Fibroblast of the aortic adventitia (primary cell): ENCODE results near the gene AMER3. TPM values are rescaled to one million over a fixed set of nuclear protein-coding genes. Genes with fewer than 3 reads are reported as not detected.

Experiments
- DNase-seq: peaks from one replicate; pipeline ENCODE4 v3.0.0-alpha.2; 2010; ENCODE audit warnings: low read depth
- H3K4me3 ChIP-seq: 2 replicates; pipeline ENCODE4 v1.5.1; 2011; ENCODE audit warnings: low read depth, mild to moderate bottlenecking, control low read depth, low read length, moderate library complexity
- total RNA-seq: library from RNA; depleted of rRNA; stranded (reverse); fragments of >200 nt; gene quantifications from 2 replicates; pipeline ENCODE4 v1.2.3, GENCODE V29; 2012; ENCODE audit warnings: low replicate concordance
- TF ChIP-seq, protein P1 (sequence below): IDR thresholded peaks from 2 replicates; pipeline ENCODE4 v1.5.1; 2011; ENCODE audit warnings: mild to moderate bottlenecking, low read length, control low read depth, inconsistent platforms; ENCODE audit not compliant: insufficient read depth

AMER3 gene
- total RNA-seq, 1 donor, result not detected

GRCh38 chr2:130740671-130741070 is 14.7 kb upstream of the AMER3 start:
- TF ChIP-seq, protein P1, sequence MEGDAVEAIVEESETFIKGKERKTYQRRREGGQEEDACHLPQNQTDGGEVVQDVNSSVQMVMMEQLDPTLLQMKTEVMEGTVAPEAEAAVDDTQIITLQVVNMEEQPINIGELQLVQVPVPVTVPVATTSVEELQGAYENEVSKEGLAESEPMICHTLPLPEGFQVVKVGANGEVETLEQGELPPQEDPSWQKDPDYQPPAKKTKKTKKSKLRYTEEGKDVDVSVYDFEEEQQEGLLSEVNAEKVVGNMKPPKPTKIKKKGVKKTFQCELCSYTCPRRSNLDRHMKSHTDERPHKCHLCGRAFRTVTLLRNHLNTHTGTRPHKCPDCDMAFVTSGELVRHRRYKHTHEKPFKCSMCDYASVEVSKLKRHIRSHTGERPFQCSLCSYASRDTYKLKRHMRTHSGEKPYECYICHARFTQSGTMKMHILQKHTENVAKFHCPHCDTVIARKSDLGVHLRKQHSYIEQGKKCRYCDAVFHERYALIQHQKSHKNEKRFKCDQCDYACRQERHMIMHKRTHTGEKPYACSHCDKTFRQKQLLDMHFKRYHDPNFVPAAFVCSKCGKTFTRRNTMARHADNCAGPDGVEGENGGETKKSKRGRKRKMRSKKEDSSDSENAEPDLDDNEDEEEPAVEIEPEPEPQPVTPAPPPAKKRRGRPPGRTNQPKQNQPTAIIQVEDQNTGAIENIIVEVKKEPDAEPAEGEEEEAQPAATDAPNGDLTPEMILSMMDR, result no peak
- no peak overlapping the region for H3K4me3 ChIP-seq
- no peak for DNase-seq

GRCh38 chr2:130743278-130743677 is 12.1 kb upstream of the AMER3 start:
- no peak overlapping the region for H3K4me3 ChIP-seq
- TF ChIP-seq, protein P1, result no peak
- DNase-seq, result no peak

DNA sequence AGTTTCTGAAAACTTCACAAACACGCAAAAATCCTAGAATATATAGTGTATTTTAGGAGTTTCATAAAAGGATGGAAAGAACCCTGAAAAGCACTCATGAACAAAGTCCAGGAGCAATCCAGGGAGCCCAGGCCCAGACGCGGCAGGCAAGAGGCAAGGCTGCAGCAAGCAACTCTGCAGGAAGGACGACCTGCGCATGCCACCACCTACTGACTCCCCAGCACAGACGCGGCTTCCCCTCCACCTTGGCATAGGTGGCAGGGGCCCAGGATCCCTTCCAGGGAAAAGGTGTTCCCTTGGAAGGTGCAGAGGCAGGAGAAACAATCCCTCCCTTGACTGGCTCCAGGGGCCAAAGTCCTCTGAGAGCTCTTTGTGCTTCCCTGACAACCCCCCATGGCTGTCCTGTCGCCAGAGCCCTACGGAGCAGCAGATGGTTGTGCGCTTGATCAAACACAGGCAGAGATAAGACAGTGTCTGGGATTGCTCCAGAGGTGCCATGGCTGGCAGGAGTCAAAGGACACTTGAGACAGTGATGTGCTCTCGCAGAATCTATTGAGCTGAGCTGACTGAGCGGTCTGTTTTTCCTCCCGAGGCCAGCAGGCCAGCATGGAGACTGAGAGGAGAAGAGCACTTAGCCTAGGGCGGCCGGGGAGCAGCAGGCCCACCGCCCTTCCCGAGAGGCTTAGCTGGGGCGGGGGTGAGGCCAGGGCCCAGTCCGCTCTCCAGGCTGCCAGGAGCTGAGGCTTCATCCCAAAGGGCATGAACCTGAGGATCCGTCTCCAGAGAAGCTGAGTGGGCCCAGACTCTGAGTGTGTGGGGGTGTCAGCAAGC is 10.8 kb upstream of the AMER3 start:
- no peak for DNase-seq
- H3K4me3 ChIP-seq, result no peak overlapping the region
- TF ChIP-seq, protein P1, result no peak

DNA sequence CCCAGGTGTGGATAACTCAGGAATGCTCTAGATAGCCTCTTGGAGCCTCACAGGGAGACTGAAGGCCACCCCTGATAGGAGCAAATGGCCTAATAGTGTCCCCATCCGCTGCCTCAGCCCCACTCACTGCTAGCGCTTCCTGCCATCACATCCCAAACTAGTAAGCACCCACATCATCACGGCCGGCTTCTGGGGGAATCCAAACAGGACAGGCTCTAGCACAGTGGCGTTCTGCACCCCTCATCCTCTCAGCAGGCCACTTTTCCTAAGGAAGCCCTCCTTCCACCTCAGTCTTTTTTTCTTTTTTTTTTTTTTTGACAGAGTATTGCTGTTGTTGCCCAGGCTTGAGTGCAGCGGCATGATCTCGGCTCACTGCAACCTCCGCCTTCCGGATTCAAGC is 6.3 kb upstream of the AMER3 start:
- no peak overlapping the region for H3K4me3 ChIP-seq
- DNase-seq, result no peak
- TF ChIP-seq, protein P1, result no peak

GRCh38 chr2:130749641-130750040 is 5.7 kb upstream of the AMER3 start:
- no peak for DNase-seq
- H3K4me3 ChIP-seq, result no peak overlapping the region
- TF ChIP-seq, protein P1, result no peak

DNA sequence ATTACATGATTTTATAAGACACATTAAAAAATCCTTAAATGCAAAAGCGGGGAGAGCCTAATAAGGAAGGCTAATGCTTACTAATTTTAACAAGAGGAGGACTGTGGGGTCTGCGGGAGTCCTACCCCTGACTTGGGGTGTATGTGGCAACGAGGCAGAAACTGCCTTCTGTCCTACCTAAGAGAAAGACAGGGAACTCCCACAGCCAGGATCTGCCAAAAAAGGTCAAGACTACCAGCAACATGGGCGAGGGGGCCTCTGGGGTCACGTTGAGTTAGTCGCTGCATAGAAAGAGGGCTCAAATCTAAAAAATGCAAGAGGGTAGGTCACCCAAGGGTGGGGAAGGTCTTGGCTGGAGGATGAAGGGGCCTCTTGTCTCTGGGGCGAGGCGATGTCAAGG is 529 bp upstream of the AMER3 start:
- TF ChIP-seq, protein P1, result no peak
- no peak for DNase-seq
- no peak overlapping the region for H3K4me3 ChIP-seq
